Ovary (tissue), 9 donors: ENCODE data around the gene FOXC1. TPM values are rescaled to one million over a fixed set of nuclear protein-coding genes. Genes with fewer than 3 reads are reported as not detected.

ENCODE experiments used
- DNase-seq, 5 donors: peaks; one replicate each; pipeline ENCODE4 v3.0.0-alpha.2; 2019 to 2020
- H3K27ac ChIP-seq, 2 donors: fragments of 200-600 bp; one replicate each; pipeline versions ENCODE4 v1.5.1 to v1.8.0; 2019 to 2022
- H3K27me3 ChIP-seq: fragments of 200-600 bp; one replicate; pipeline ENCODE4 v1.8.0; 2022
- H3K36me3 ChIP-seq: fragments of 200-600 bp; sonication (generic); one replicate; pipeline ENCODE4 v1.5.1; 2019
- H3K4me1 ChIP-seq: one replicate; pipeline ENCODE4 v1.8.1; 2013; ENCODE audit warnings: mild to moderate bottlenecking, moderate library complexity; ENCODE audit not compliant: insufficient read depth
- H3K4me3 ChIP-seq: fragments of 200-600 bp; sonication (generic); one replicate; pipeline ENCODE4 v1.5.1; 2017
- H3K9me3 ChIP-seq, 2 donors: fragments of 200-600 bp in 1 of 2; sonication (generic) in 1 of 2; one replicate each; pipeline versions ENCODE4 v1.5.1 to v1.8.1; 2013 to 2019; ENCODE audit warnings: mild to moderate bottlenecking in 1 of 2, moderate library complexity in 1 of 2
- CTCF ChIP-seq, 3 donors: fragments of 450-650 bp in 2 of 3; fragments of 200-600 bp in 1 of 3; IDR thresholded peaks; one replicate each; pipeline versions ENCODE4 v1.5.1 to v1.8.0; 2016 to 2022; ENCODE audit warnings: antibody characterized with exemption in 3 of 3, mild to moderate bottlenecking in 1 of 3
- EP300 ChIP-seq: sonication (generic); formaldehyde crosslinking; IDR thresholded peaks from one replicate; pipeline ENCODE4 v1.6.1; 2017; ENCODE audit warnings: antibody characterized with exemption
- POLR2A ChIP-seq: fragments of 450-650 bp; IDR thresholded peaks from one replicate; pipeline ENCODE4 v1.6.1; 2017; ENCODE audit warnings: antibody characterized with exemption, mild to moderate bottlenecking, moderate library complexity
- WGBS, 3 donors: extraction: QIAGEN DNeasy Blood & Tissue Kit in 1 of 3; methylation state at CpG; one replicate each; pipeline versions ENCODE4 v1.1.5 to v1.1.7; 2013 to 2017; 5-methylcytosine and 5-hydroxymethylcytosine counted together
- intact Hi-C, 4 donors: fragments of 100-400 bp; cut with DNase I; formaldehyde crosslinking; loops; one replicate each; pipeline versions ENCODE4 v1.11.0 to v1.15.1; 2022 to 2023
- polyA plus RNA-seq, 2 donors: library from polyadenylated mRNA; stranded (reverse); fragments of 200-250 nt in 1 of 2; fragments of 350-450 nt in 1 of 2; fragmentation: Illumina TruSeq in 1 of 2; extraction: RNeasy Lipid Tissue Mini Kit (QIAGEN cat#74804) in 1 of 2; gene quantifications; one replicate each; pipeline ENCODE4 v1.2.3, GENCODE V29; 2013 to 2014
- total RNA-seq, 7 donors: library from RNA; depleted of rRNA in 2 of 7; stranded (reverse); fragments of >200 nt in 2 of 7; fragmentation: NEBNext Ultra II Directional in 3 of 7; extraction: Animal tissue kit (Norgen Biotek cat#: 25700) in 3 of 7; gene quantifications; one replicate each; pipeline versions ENCODE4 v1.1.0 to v1.2.4, GENCODE V29; 2016 to 2023
- donor health status: DM: no; HTN: no; CAD: no; lungs with moderate emphysema.
- donor health status: DM: no; HTN: no; CAD: no.
- donor health status: Bipolar disorder and iron deficiency.
- donor health status: DM: yes; HTN: yes; CAD: no.
- donor health status: DM: no; HTN: no; CAD: no.
- donor health status: DM: yes; HTN: yes; CAD: no.

Gene FOXC1
- total and polyA plus RNA-seq, 9 donors: 4.3 to 21.2 (median 6.5) TPM

- WGBS, 3 donors: 93 to 95% (median 95%) methylated on average over 11 of the region's 11 CpGs
- Histone ChIP-seq H3K36me3 (no peaks in the 10 kb centered on the region), H3K27ac (no peak overlapping the region), H3K27me3 (no peaks in the 10 kb centered on the region), H3K4me3 (no peak overlapping the region), H3K9me3 (no peaks in the 10 kb centered on the region), H3K4me1 (no peaks in the 10 kb centered on the region)
- intact Hi-C loops: no loop called here
- no peak for DNase-seq
- no peak for TF ChIP-seq CTCF (IDR thresholded peaks at IDR 0.05)
- TF ChIP-seq EP300: no peak
- no peak for TF ChIP-seq POLR2A
These were observed 32.5 kb upstream of the FOXC1 start for GRCh38 chr6:1577146-1577680.

- Histone ChIP-seq H3K27ac (no peak overlapping the region), H3K4me1 (no peaks in the 10 kb centered on the region), H3K36me3 (no peaks in the 10 kb centered on the region), H3K4me3 (no peak overlapping the region), H3K27me3 (no peaks in the 10 kb centered on the region), H3K9me3 (no peaks in the 10 kb centered on the region)
- WGBS, 3 donors: 89 to 93% (median 90%) methylated on average over 19 of the region's 19 CpGs
- DNase-seq: no peak
- intact Hi-C loops: no loop called here
- TF ChIP-seq EP300 (no peak), CTCF (IDR thresholded peaks at IDR 0.05) (no peak), POLR2A (no peak)
These were observed 31.6 kb upstream of the FOXC1 start for GRCh38 chr6:1577896-1578745.

DNA sequence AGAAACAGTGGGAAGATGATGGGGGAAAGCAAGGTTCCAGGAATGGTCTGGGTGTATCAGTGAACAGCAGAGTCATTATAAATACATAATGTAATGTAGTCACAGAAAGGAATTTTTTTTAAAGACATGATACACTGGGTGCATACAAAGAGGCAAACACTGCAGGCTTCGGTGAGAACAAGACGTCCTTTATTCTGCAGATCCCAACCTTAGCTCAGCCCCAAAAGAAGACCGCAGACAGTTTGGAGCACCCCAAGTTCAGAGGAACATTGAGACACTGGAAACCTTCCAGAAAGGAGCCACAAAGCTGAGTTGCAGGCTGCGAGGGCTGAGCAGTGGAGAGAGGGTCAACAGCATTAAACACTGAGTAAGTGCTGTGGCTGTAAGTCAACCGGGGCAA lies 30.6 kb upstream of the FOXC1 start:
- Histone ChIP-seq H3K27me3 (no peaks in the 10 kb centered on the region), H3K27ac (no peak overlapping the region), H3K4me1 (no peaks in the 10 kb centered on the region), H3K4me3 (no peak overlapping the region), H3K9me3 (no peaks in the 10 kb centered on the region), H3K36me3 (no peaks in the 10 kb centered on the region)
- TF ChIP-seq CTCF (IDR thresholded peaks at IDR 0.05) (no peak), POLR2A (no peak), EP300 (no peak)
- DNase-seq: no peak
- 81 to 86% (median 83%) methylated on average over 5 of the region's 5 CpGs for WGBS, 3 donors
- intact Hi-C loops: no loop called here

GRCh38 chr6:1580109-1580508 lies 29.6 kb upstream of the FOXC1 start:
- no peak for DNase-seq
- no peak for TF ChIP-seq EP300
- TF ChIP-seq POLR2A: no peak
- TF ChIP-seq CTCF (IDR thresholded peaks at IDR 0.05): no peak
- WGBS, 3 donors: 78 to 84% (median 82%) methylated on average over 6 of the region's 6 CpGs
- H3K27me3 ChIP-seq: no peaks in the 10 kb centered on the region
- no peak overlapping the region for H3K4me3 ChIP-seq
- no peaks in the 10 kb centered on the region for H3K36me3 ChIP-seq
- no peak overlapping the region for H3K27ac ChIP-seq
- H3K9me3 ChIP-seq: no peaks in the 10 kb centered on the region
- intact Hi-C loops: no loop called here
- no peaks in the 10 kb centered on the region for H3K4me1 ChIP-seq
